H1 (cell line): ENCODE results near the gene ABHD2.

Experiments
- CTCF ChIP-seq, 3 experiments: IDR thresholded peaks; 1 replicate in 2 of 3; 2 replicates in 1 of 3; pipeline versions ENCODE4 v1.5.1 to v1.6.1; 2011; ENCODE audit warnings: low read length in 3 of 3, mild to moderate bottlenecking in 3 of 3, inconsistent platforms in 2 of 3, low read depth in 1 of 3, moderate library complexity in 1 of 3; ENCODE audit not compliant: insufficient read depth in 1 of 3; ENCODE audit errors: control extremely low read depth in 1 of 3
- EZH2 ChIP-seq: fragments of 200-600 bp; sonication (generic); IDR thresholded peaks from 2 replicates; pipeline ENCODE4 v1.7.1; 2012; ENCODE audit warnings: low read depth, mild to moderate bottlenecking, moderate library complexity, low read length, inconsistent platforms; ENCODE audit not compliant: severe bottlenecking
- POLR2A ChIP-seq, 2 experiments: IDR thresholded peaks; 1 replicate in 1 of 2; 2 replicates in 1 of 2; pipeline ENCODE4 v1.6.1; 2011; ENCODE audit warnings: low read depth in 2 of 2, low read length in 2 of 2, mild to moderate bottlenecking in 2 of 2; ENCODE audit errors: control extremely low read depth in 1 of 2
- POLR2AphosphoS5 ChIP-seq: IDR thresholded peaks from 2 replicates; pipeline ENCODE4 v1.6.1; 2011; ENCODE audit warnings: low read depth, low read length
- SUZ12 ChIP-seq: fragments of 200-600 bp; sonication (generic); IDR thresholded peaks from 2 replicates; pipeline ENCODE4 v1.6.1; 2012; ENCODE audit warnings: mild to moderate bottlenecking, inconsistent platforms, low read length, moderate library complexity, mixed read lengths
- USF2 ChIP-seq: IDR thresholded peaks from 2 replicates; pipeline ENCODE4 v1.6.1; 2011; ENCODE audit warnings: low read length, improper control_type of control experiment

- TF ChIP-seq SUZ12 = no peak
- no peak for TF ChIP-seq POLR2AphosphoS5
- no peak for TF ChIP-seq POLR2A (IDR thresholded peaks at IDR 0.05; ENCODE audit: control extremely low read depth in 1 of 2, low read depth in 2 of 2, low read length in 2 of 2)
- TF ChIP-seq EZH2 = no peak
- no peak for TF ChIP-seq USF2
- no peak for TF ChIP-seq CTCF (IDR thresholded peaks at IDR 0.05; ENCODE audit: control extremely low read depth in 1 of 3, insufficient read depth in 1 of 3, low read depth in 1 of 3, low read length in 3 of 3)
These were observed 49.7 kb downstream of the ABHD2 start for GRCh38 chr15:89137926-89138325.
